ENCODE results near the gene DPP10.

The DPP10 gene

GRCh38 chr2:115297056-115297455 lies 854.6 kb downstream of the DPP10 start:
- no peak for TF ChIP-seq CTCF (conservative IDR thresholded peaks at IDR 0.05)
- H3K27ac ChIP-seq = no peak overlapping the region

GRCh38 chr2:115299199-115299598 lies 856.8 kb downstream of the DPP10 start:
- TF ChIP-seq CTCF (conservative IDR thresholded peaks at IDR 0.05) = no peak
- no peak overlapping the region for H3K27ac ChIP-seq

DNA sequence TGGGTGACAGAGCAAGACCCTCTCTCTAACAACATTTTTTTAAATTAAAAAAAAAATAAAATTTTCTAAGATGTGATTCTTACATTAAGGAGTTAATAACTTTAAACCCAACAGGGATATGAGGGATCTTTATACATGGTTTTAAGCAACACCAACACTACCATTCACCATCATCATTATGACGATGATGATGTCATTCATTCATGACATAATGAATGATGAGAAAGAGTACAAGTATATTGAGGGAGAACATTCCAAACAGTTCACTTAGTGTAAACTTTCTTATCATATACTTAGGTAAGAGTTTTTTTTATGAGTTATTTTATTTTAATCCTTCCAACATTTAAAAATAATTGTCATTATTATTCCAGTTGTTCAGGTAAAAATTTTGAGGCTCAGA lies 863.3 kb downstream of the DPP10 start:
- H3K27ac ChIP-seq = no peak overlapping the region
- TF ChIP-seq CTCF (conservative IDR thresholded peaks at IDR 0.05) = no peak

DNA sequence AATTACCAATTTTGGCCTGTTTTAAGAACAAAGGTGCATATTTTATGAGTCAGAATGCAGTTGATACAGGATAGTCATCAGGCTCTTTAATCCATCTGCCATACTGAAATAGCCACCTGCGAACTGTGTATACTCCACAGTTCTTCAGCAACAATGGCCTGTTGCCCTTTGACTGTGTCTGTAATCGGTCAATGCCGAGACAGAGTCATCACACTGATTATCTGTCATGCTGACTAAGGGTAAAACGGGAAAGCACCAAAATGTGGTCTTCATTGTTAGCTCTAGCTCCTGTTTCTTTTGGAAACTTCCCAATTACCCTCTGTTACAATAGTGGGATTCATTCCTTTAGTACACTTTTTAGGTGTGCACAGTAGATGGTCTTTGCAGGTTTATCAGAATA lies 871.7 kb downstream of the DPP10 start:
- H3K27ac ChIP-seq = no peak overlapping the region
- TF ChIP-seq CTCF (conservative IDR thresholded peaks at IDR 0.05) = no peak

GRCh38 chr2:115327061-115327460 lies 884.6 kb downstream of the DPP10 start:
- no peak for TF ChIP-seq CTCF (conservative IDR thresholded peaks at IDR 0.05)
- H3K27ac ChIP-seq = no peak overlapping the region

DNA sequence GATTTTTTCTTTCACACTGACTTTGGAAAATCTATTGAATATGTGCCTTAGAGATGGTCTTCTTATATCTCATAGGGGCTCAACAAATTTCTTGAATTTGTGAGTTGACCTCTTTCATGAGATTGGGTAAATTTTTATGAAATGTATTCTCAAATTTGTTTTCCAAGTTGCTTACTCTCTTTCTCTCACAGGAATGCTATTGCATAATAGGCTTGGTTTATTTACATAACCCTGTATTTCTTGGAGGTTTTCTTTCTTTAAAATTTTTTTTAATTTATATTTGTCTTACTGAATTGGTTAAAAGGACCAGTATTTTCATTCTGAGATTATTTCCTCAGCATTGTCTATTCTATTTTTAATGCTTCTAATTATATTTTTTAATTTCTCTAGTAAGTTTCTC lies 917.1 kb downstream of the DPP10 start:
- no peak for TF ChIP-seq CTCF (conservative IDR thresholded peaks at IDR 0.05)

GRCh38 chr2:115364093-115364492 lies 921.7 kb downstream of the DPP10 start:
- H3K27ac ChIP-seq = no peak overlapping the region
- no peak for TF ChIP-seq CTCF (conservative IDR thresholded peaks at IDR 0.05)

More for the DNA sequence above, 917.1 kb downstream of the DPP10 start:
- no peak overlapping the region for H3K27ac ChIP-seq

DNA sequence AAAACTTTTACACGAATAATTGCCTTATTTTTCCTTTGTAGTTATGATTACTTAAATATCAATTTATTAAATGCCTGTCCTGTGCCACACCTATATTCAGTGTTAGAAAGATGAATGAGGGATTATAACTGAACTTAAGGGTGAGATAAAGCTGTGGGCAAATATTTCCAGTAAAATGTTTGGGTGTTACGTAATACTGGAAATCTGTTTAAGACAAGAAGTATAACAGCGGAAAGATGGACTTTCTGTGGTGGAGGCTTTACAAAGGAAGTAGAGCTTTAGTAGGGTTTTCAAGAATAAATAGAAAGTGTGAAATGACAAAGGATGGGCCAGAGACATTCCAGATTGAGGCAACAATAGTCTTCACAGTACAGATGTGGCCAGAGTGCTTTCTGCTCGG lies 927.0 kb downstream of the DPP10 start:
- no peak for TF ChIP-seq CTCF (conservative IDR thresholded peaks at IDR 0.05)
- no peak overlapping the region for H3K27ac ChIP-seq
